Retinal pigment epithelial cell (primary cell): ENCODE measurements around the gene SP1.

Experiments
- DNase-seq: peaks from one replicate; pipeline ENCODE4 v3.0.0-alpha.2; 2010; ENCODE audit warnings: low read depth
- H3K4me3 ChIP-seq: 2 replicates; pipeline ENCODE4 v1.5.1; 2011; ENCODE audit warnings: mild to moderate bottlenecking, low read length, control low read depth, moderate library complexity
- CTCF ChIP-seq: conservative IDR thresholded peaks from 2 replicates; pipeline ENCODE4 v1.5.1; 2011; ENCODE audit warnings: low read depth, low read length, control low read depth, inconsistent platforms

Gene SP1

GRCh38 chr12:53336181-53336681, 43.7 kb upstream of the SP1 start, which contains the start of gene SP7:
Gene SP7 (minus strand): TSS chr12:53336354. CDS start chr12:53335646, 708 bp downstream.
- TF ChIP-seq CTCF: no peak
- DNase-seq: no peak
- H3K4me3 ChIP-seq: no peak within 1 kb of the TSS

DNA sequence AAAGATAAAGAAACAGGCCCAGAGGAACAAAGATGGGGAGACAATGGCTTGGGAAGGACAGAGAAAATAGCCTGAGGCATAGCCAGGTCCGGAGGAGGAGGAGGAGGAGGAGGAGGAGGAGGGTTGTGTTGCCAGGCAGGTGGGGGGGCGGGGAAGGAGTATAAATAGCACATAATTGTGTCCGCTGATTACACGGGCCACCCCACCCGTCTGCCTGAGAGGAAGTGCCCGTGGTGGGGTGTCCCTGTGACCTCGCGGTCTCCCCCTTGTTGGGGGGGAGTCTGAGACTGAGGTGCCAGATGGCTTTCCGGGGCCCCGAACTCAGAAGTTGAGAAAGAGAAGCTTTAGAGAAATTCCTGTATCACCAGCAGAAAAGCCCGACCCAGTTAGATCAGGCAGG, 42.0 kb upstream of the SP1 start:
- no peak overlapping the region for H3K4me3 ChIP-seq
- DNase-seq: no peak
- no peak for TF ChIP-seq CTCF

DNA sequence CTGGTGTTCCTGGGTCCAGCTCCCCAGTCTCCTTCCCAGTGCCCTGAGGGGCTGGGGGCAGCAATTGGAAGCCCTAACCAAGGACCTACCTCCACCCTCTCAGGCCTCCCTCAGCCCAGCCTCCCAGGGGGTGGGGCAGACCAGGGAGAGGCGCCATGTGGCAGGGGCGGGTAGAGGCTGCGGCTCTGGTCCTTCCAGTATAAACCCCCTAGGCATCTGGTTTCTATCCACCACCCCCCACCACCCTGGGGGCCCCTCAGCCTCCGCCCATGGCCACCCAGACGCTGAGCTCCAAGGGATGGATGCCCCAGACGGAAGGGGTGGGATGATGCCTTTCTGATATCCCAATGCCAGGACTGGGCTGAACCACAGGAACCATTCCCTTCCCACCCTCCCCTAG, 41.1 kb upstream of the SP1 start:
- H3K4me3 ChIP-seq: no peak overlapping the region
- TF ChIP-seq CTCF: no peak
- DNase-seq: no peak

DNA sequence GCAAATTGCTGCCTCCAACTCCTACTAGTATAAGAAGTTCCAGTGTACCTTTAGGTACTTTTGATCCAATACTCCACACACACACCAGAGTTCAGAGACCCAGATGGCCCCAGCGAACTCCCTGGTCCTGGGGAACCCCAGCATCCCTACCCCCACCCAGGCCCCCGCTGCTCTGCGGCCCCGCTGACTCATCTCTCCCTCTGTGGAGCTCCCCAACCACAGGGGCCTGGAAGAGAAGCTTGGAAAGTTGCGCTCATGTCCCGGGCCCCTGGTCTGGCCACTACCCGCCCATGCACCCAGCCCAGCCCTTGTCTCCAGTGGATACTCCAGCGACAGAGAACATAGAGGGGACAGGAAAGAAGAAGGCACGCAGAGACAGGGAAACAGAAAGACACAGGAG, 39.6 kb upstream of the SP1 start:
- TF ChIP-seq CTCF: no peak
- H3K4me3 ChIP-seq: no peak overlapping the region
- DNase-seq: no peak

- DNase-seq: no peak
- no peak overlapping the region for H3K4me3 ChIP-seq
- TF ChIP-seq CTCF: no peak
Measured at GRCh38 chr12:53343449-53343848, 36.5 kb upstream of the SP1 start.

GRCh38 chr12:53343969-53344368, 36.0 kb upstream of the SP1 start:
- no peak overlapping the region for H3K4me3 ChIP-seq
- TF ChIP-seq CTCF: no peak
- DNase-seq: no peak

- peak overlapping the region; percentile 76 for H3K4me3 ChIP-seq
- TF ChIP-seq CTCF: no peak
- DNase-seq: no peak
Measured at GRCh38 chr12:53344487-53344823, 35.5 kb upstream of the SP1 start.
